B cell (primary cell): Measurements from ENCODE around the gene RAD51. TPM values are rescaled to one million over a fixed set of nuclear protein-coding genes. Genes with fewer than 3 reads are reported as not detected.
A peak's percentile ranks its signal among the peaks of the same experiment; 100 is the strongest.

ENCODE experiments used
- ATAC-seq: fragments of 200-7000 bp; cut with Tn5 transposase; one replicate; pipeline ENCODE4 v1.10.0; 2021; ENCODE audit warnings: low read depth, mild to moderate bottlenecking, moderate number of reproducible peaks, moderate library complexity
- CTCF ChIA-PET: fragments of 350-600 bp; sonication (Branson Sonifier 250); formaldehyde crosslinking; loops from one replicate; lab custom pipeline; 2021; ENCODE audit warnings: antibody characterized with exemption, inconsistent platforms; lab: Charles Lee
- POLR2A ChIA-PET: fragments of 350-600 bp; sonication (Branson Sonifier 250); formaldehyde crosslinking; loops from one replicate; lab custom pipeline; 2021; ENCODE audit warnings: antibody characterized with exemption; lab: Charles Lee
- DNase-seq: peaks from one replicate; pipeline ENCODE4 v3.0.0; 2013
- H2AFZ ChIP-seq: 2 replicates; pipeline ENCODE4 v1.6.1; 2012; ENCODE audit warnings: mild to moderate bottlenecking, low read depth, low read length; ENCODE audit not compliant: insufficient read depth, poor library complexity, severe bottlenecking
- H3K27ac ChIP-seq, 2 donors: 1 replicate in 1 of 2; 2 replicates in 1 of 2; pipeline ENCODE4 v1.5.1; 2012 to 2013; ENCODE audit warnings: low read length in 2 of 2, mild to moderate bottlenecking in 2 of 2, moderate library complexity in 1 of 2
- H3K27me3 ChIP-seq, 4 experiments: fragments of 200-600 bp in 1 of 4; sonication (generic) in 1 of 4; replicated peaks in 1 of 4; 1 replicate in 2 of 4; 2 replicates in 2 of 4; pipeline versions ENCODE4 v1.6.1 to v1.7.0; 2013 to 2016; ENCODE audit warnings: low read length in 3 of 4, mild to moderate bottlenecking in 2 of 4, mixed read lengths in 1 of 4, moderate library complexity in 1 of 4; ENCODE audit not compliant: insufficient read depth in 4 of 4, control insufficient read depth in 3 of 4; ENCODE audit errors: control extremely low read depth in 1 of 4
- H3K36me3 ChIP-seq, 2 experiments: replicated peaks in 1 of 2; 1 replicate in 1 of 2; 2 replicates in 1 of 2; pipeline versions ENCODE4 v1.6.1 to v1.7.1; 2013; ENCODE audit warnings: low read length in 1 of 2; ENCODE audit not compliant: insufficient read depth in 2 of 2, control insufficient read depth in 1 of 2; ENCODE audit errors: control extremely low read depth in 1 of 2, extremely low read depth in 1 of 2
- H3K4me1 ChIP-seq, 2 donors: fragments of 200-600 bp in 1 of 2; sonication (generic) in 1 of 2; 1 replicate in 1 of 2; 2 replicates in 1 of 2; pipeline versions ENCODE4 v1.5.1 to v1.6.1; 2013 to 2017; ENCODE audit warnings: low read length in 2 of 2; ENCODE audit not compliant: control insufficient read depth in 2 of 2, insufficient read depth in 2 of 2
- H3K4me2 ChIP-seq: replicated peaks from 2 replicates; pipeline ENCODE3; 2012; ENCODE audit warnings: mild to moderate bottlenecking, low read depth, low read length; ENCODE audit not compliant: poor library complexity, severe bottlenecking
- H3K4me3 ChIP-seq, 5 experiments: fragments of 200-600 bp in 1 of 5; sonication (generic) in 1 of 5; 1 replicate in 3 of 5; 2 replicates in 2 of 5; pipeline versions ENCODE4 v1.5.1 to v1.7.0; 2011 to 2016; ENCODE audit warnings: low read length in 4 of 5, mild to moderate bottlenecking in 4 of 5, low read depth in 2 of 5, control low read depth in 1 of 5, moderate library complexity in 1 of 5; ENCODE audit not compliant: insufficient read depth in 1 of 5; ENCODE audit errors: control extremely low read depth in 1 of 5, extremely low read depth in 1 of 5
- H3K79me2 ChIP-seq: fragments of 200-600 bp; sonication (generic); one replicate; pipeline ENCODE4 v1.6.0; 2016; ENCODE audit warnings: low read length; ENCODE audit not compliant: control insufficient read depth, insufficient read depth
- H3K9ac ChIP-seq: fragments of 200-600 bp; sonication (generic); 2 replicates; pipeline ENCODE4 v1.6.1; 2017; ENCODE audit warnings: mild to moderate bottlenecking, low read length, moderate library complexity
- H3K9me3 ChIP-seq, 3 donors: one replicate each; pipeline versions ENCODE4 v1.6.1 to v1.7.1; 2013; ENCODE audit warnings: low read length in 2 of 3; ENCODE audit not compliant: control insufficient read depth in 2 of 3, insufficient read depth in 1 of 3; ENCODE audit errors: control extremely low read depth in 1 of 3
- H4K20me1 ChIP-seq: 2 replicates; pipeline ENCODE4 v1.6.0; 2012; ENCODE audit warnings: mild to moderate bottlenecking, low read length; ENCODE audit not compliant: insufficient read depth, control insufficient read depth, poor library complexity, severe bottlenecking
- H3K27ac Mint-ChIP-seq: one replicate; pipeline ENCODE4 v1.8.0; 2021; ENCODE audit warnings: mixed read lengths
- H3K27me3 Mint-ChIP-seq: one replicate; pipeline ENCODE4 v1.8.0; 2021; ENCODE audit warnings: mixed read lengths
- H3K4me1 Mint-ChIP-seq: one replicate; pipeline ENCODE4 v1.8.0; 2021; ENCODE audit warnings: mixed read lengths
- H3K4me3 Mint-ChIP-seq: one replicate; pipeline ENCODE4 v1.8.0; 2021; ENCODE audit warnings: mixed read lengths
- H3K9me3 Mint-ChIP-seq: one replicate; pipeline ENCODE4 v1.8.0; 2022; ENCODE audit warnings: mixed read lengths; ENCODE audit not compliant: insufficient read depth
- CTCF ChIP-seq: fragments of 200-600 bp; IDR thresholded peaks from one replicate; pipeline ENCODE4 v1.8.0; 2022; ENCODE audit warnings: antibody characterized with exemption, mild to moderate bottlenecking
- EZH2 ChIP-seq: IDR thresholded peaks from 2 replicates; pipeline ENCODE4 v1.6.1; 2012; ENCODE audit warnings: borderline replicate concordance, low read depth, mild to moderate bottlenecking, moderate library complexity, low read length; ENCODE audit not compliant: insufficient read depth, poor library complexity, severe bottlenecking
- WGBS: methylation state at CpG from one replicate; pipeline ENCODE4 v1.1.5; 2013; ENCODE audit warnings: missing lambda C conversion rate; ENCODE audit not compliant: insufficient coverage; 5-methylcytosine and 5-hydroxymethylcytosine counted together
- intact Hi-C: fragments of 100-400 bp; cut with micrococcal nuclease; formaldehyde crosslinking; loops from one replicate; pipeline ENCODE4 v1.10.0; 2022
- polyA plus RNA-seq: library from polyadenylated mRNA; depleted of rRNA; stranded (reverse); fragments of >200 nt; gene quantifications from 2 replicates; pipeline ENCODE4 v1.2.3, GENCODE V29; 2012
- total RNA-seq, 2 donors: library from RNA; stranded (reverse); fragments of 120-200 nt in 1 of 2; gene quantifications; 1 replicate in 1 of 2; 2 replicates in 1 of 2; pipeline versions ENCODE4 v1.2.3 to v1.2.4, GENCODE V29; 2013 to 2022

RAD51 gene
- total and polyA plus RNA-seq, 2 donors (not counting 1 experiment from before 2014, with no cell fraction given), result 0.67 to 1.9 TPM

DNA sequence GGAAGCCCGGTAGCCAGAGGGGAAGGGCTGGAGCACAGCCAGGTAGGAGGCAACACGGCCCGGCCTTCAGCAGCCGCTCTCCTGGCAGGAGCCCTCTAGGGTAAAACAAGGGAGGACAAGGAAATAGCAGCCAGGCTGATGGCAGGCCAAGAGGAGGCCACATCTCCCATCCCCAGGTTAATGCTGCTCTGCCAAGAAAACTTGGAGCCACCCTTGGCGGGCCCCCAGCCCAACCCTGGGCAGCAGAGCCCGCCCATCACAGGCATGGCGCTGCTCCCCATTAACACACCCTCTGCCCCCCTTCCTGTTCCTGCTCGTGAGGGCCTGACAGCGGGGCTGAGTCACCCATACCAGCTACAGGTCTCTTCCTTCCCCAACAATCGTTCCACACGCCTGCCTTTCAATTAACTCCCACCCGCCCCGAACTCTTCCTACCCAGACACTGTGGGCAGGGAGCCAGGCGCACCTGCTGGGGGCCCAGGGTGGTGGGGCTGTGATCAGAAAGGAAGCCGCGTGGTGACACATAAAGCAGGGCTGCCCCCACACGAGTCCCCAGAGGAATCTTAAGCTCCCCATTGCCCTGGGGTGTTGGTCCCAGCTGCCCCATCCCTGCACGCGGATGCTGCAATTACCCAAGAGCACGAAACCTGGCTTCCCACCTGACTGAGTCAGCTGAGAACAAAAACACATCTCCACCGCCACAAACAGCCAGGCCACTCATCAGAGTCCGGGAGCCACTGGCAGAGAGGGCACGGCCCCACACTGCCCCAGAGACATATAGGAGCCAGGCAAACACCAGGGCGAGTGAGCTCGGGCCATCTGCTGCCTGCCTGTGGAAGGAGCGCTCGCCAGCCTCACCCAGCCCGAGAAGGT is 74.5 kb downstream of the RAD51 start, which contains the start of gene C15orf62:
Gene C15orf62, plus strand, starts transcription at position 707 of the 873 bp plus-strand sequence. CDS start 516 bp downstream, outside the sequence.
- WGBS, result 6% methylated on average over 23 of the region's 28 CpGs
- Mint-ChIP-seq H3K27me3 (no peaks in the 10 kb centered on the region), H3K9me3 (no peaks in the 10 kb centered on the region), H3K27ac (peak within 1 kb of the TSS; percentile 95), H3K4me3 (peak within 1 kb of the TSS; percentile 88), H3K4me1 (peaks cover 51% of the 10 kb centered on the region)
- DNase-seq (peak; percentile 85), ATAC-seq (peak; percentile 82)
- intact Hi-C loops, result loop anchor here (1.0 kb wide), 5 partner anchors 13 to 125 kb away; partner anchors contain the start of genes DNAJC17, RMDN3, VPS18 and ZFYVE19
- Histone ChIP-seq H3K79me2 (no peaks in the 10 kb centered on the region), H3K4me3 (peak within 1 kb of the TSS in 4 of 5 experiments; percentile 15 to 52 (median 38)), H3K4me1 (peaks cover 45 to 56% of the 10 kb centered on the region in 2 donors), H3K27me3 (no peaks in the 10 kb centered on the region), H3K4me2 (peak within 1 kb of the TSS; percentile 80), H3K36me3 (peaks cover 0 to 27% of the 10 kb centered on the region in 2 experiments), H3K27ac (peak within 1 kb of the TSS; percentile 42 to 78), H4K20me1 (no peaks in the 10 kb centered on the region), H3K9ac (peak within 1 kb of the TSS; percentile 36), H2AFZ (peak within 1 kb of the TSS; percentile 51), H3K9me3 (no peaks in the 10 kb centered on the region)
- ChIA-PET POLR2A (interaction anchor here (0.5 to 3.1 kb wide), 11 partner anchors 9 to 329 kb away, joined by 3 to 14 read pairs (median 4); partner anchors contain the start of genes BAHD1, CCDC32, RAD51 and RMDN3), CTCF (interaction anchor here (0.7 to 9.6 kb wide), 13 partner anchors 8 to 250 kb away, joined by 3 to 99 read pairs (median 5); partner anchors contain the start of genes RAD51 and VPS18)
- TF ChIP-seq EZH2 (no peak), CTCF (no peak)
